WERI-Rb-1 (cell line): ENCODE measurements around the gene RYR2.

Experiments
- DNase-seq: peaks from one replicate; pipeline ENCODE4 v3.0.0-alpha.2; 2020
- H3K27ac ChIP-seq: fragments of 250-450 bp; sonication (Bioruptor Pico); 2 replicates; pipeline ENCODE4 v1.5.1; 2020; ENCODE audit warnings: mild to moderate bottlenecking, moderate library complexity
- H3K27me3 ChIP-seq: fragments of 250-450 bp; sonication (Bioruptor Pico); 2 replicates; pipeline ENCODE4 v1.5.1; 2021; ENCODE audit warnings: mild to moderate bottlenecking, low read depth, moderate library complexity; ENCODE audit not compliant: insufficient read depth, severe bottlenecking
- H3K36me3 ChIP-seq: fragments of 250-450 bp; sonication (Bioruptor Pico); 2 replicates; pipeline ENCODE4 v1.5.1; 2020; ENCODE audit warnings: mild to moderate bottlenecking, moderate library complexity
- H3K4me3 ChIP-seq: 2 replicates; pipeline ENCODE4 v1.5.1; 2011; ENCODE audit warnings: low read depth, mild to moderate bottlenecking, control low read depth, low read length
- H3K9me3 ChIP-seq: fragments of 250-450 bp; sonication (Bioruptor Pico); 2 replicates; pipeline ENCODE4 v1.5.1; 2021; ENCODE audit warnings: mild to moderate bottlenecking, moderate library complexity; ENCODE audit not compliant: severe bottlenecking
- TF ChIP-seq, protein P1 (sequence below): IDR thresholded peaks from 2 replicates; pipeline ENCODE4 v1.5.1; 2011; ENCODE audit warnings: low read depth, mild to moderate bottlenecking, control low read depth, inconsistent platforms, low read length

Gene RYR2

DNA sequence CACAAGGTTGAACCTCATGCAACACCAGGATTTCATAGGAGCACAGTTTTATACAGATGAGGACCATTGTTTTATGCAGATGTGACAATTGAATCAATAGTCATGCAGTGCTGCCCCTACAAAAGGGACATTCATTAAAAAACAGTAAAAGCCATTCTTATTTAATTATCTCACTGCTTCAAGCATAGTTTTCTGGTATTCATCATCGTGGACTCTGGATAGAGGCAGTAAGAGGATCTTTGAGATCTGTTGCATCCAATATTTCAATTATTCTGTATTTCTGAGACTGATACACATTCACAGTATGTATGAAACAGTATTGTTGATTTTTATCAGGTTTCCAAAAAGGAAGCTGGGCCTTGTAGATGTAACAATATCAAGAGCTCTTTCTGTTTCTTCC lies 237.6 kb downstream of the RYR2 start:
- H3K36me3 ChIP-seq, result no peaks in the 10 kb centered on the region
- no peak overlapping the region for H3K27ac ChIP-seq
- no peak overlapping the region for H3K4me3 ChIP-seq
- H3K9me3 ChIP-seq, result no peaks in the 10 kb centered on the region
- TF ChIP-seq, protein P1, sequence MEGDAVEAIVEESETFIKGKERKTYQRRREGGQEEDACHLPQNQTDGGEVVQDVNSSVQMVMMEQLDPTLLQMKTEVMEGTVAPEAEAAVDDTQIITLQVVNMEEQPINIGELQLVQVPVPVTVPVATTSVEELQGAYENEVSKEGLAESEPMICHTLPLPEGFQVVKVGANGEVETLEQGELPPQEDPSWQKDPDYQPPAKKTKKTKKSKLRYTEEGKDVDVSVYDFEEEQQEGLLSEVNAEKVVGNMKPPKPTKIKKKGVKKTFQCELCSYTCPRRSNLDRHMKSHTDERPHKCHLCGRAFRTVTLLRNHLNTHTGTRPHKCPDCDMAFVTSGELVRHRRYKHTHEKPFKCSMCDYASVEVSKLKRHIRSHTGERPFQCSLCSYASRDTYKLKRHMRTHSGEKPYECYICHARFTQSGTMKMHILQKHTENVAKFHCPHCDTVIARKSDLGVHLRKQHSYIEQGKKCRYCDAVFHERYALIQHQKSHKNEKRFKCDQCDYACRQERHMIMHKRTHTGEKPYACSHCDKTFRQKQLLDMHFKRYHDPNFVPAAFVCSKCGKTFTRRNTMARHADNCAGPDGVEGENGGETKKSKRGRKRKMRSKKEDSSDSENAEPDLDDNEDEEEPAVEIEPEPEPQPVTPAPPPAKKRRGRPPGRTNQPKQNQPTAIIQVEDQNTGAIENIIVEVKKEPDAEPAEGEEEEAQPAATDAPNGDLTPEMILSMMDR, result no peak
- no peak for DNase-seq
- H3K27me3 ChIP-seq, result no peaks in the 10 kb centered on the region

DNA sequence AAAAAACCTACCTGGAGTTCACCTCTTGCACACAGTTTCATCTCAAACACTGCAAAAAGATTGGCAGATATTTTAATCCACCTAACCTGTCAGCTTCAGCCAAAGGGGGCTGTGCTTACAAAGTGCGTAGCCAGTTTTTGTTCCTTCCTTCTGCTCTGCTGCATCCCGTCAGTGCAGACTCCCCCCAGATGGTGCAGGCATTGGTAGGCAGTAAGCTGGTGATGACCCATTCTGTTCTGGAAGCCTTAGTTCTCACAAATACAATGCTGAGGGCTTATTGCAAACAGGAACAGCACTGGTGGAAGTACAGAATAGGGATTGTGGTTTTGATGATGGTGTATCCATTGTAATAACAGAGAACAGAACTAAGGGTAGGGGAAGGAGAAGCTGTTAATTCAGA lies 239.5 kb downstream of the RYR2 start:
- Histone ChIP-seq H3K9me3 (no peaks in the 10 kb centered on the region), H3K27me3 (no peaks in the 10 kb centered on the region), H3K36me3 (no peaks in the 10 kb centered on the region), H3K4me3 (no peak overlapping the region), H3K27ac (no peak overlapping the region)
- no peak for DNase-seq
- TF ChIP-seq, protein P1, result no peak

DNA sequence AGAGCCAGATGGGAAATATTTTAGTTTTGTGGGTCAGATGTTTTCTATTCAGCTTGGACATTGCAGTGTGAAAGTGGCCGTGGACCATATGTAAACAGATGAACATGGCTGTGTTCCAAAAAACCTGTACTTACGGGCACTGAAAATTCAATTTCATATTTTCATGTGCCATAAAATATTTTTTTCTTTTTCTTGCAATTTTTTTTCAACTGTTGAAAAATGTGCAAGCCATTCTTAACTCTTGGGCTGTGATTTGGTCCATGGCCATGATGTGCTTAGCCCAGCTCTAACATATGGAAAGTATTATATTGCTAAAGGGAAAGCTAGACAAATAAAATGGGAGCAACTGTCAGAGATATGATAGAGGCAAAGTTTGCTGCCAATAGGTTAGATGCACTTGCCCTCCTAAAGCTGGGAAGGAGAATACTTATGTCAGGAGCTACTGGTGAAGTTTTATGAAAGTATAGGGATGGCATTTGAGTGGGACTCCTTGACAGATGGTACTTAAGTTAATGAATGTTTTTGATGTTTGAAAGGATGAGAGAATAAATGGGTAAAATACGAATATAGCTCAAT lies 240.3 kb downstream of the RYR2 start:
- TF ChIP-seq, protein P1, result no peak
- H3K9me3 ChIP-seq, result no peaks in the 10 kb centered on the region
- no peak overlapping the region for H3K4me3 ChIP-seq
- H3K27me3 ChIP-seq, result no peaks in the 10 kb centered on the region
- no peak overlapping the region for H3K27ac ChIP-seq
- DNase-seq, result no peak
- no peaks in the 10 kb centered on the region for H3K36me3 ChIP-seq

DNA sequence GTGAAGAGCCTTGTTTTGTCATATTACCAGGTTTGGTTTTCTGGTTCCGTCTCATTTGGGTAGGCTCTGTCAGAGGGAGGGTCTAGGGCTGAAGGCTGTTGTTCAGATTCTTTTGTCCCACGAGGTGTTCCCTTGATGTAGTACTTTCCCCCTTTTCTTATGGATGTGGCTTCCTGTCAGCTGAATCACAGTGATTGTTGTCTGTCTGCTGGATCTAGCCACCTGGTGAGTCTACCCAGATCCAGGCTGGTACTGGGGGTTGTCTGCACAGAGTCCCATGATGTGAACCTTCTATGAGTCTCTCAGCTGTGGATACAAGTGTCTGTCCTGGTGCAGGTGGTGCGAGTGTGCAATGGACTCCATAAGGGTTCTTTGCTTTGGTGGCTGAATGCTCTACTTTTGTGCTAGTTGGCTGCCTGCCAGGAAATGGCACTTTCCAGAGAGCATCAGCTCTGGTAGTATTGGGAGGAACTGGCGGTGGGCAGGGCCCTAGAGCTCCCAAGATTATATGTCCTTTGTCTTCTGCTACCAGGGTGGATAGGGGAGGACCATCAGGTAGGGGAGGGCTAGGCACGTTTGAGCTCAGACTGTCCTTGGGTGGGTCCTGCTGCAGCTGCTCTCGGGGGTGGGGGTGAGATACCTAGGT lies 246.0 kb downstream of the RYR2 start:
- TF ChIP-seq, protein P1, result no peak
- no peaks in the 10 kb centered on the region for H3K36me3 ChIP-seq
- H3K27me3 ChIP-seq, result no peaks in the 10 kb centered on the region
- H3K9me3 ChIP-seq, result no peaks in the 10 kb centered on the region
- DNase-seq, result no peak
- H3K27ac ChIP-seq, result no peak overlapping the region
- no peak overlapping the region for H3K4me3 ChIP-seq

DNA sequence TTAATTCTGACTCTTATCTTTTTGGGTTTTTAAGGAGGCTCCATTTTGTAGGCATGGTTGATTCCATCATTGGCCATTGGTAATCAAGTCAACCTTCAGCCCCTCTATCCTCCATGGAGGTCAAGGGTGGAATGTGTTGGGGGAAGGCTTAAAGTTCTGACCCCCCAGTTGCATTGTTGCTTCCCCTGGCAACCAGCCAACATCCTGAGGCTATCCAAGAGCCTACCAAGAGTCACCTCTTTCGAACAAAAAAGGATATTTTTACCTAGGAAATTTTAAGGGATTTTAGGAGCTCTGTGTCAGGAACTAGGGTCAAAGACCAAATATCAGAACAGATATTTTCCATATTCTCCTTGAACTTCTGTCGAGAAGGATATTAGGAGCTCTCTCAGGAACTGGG lies 251.8 kb downstream of the RYR2 start:
- Histone ChIP-seq H3K4me3 (no peak overlapping the region), H3K36me3 (no peaks in the 10 kb centered on the region), H3K27me3 (no peaks in the 10 kb centered on the region), H3K9me3 (no peaks in the 10 kb centered on the region), H3K27ac (no peak overlapping the region)
- TF ChIP-seq, protein P1, result no peak
- no peak for DNase-seq

DNA sequence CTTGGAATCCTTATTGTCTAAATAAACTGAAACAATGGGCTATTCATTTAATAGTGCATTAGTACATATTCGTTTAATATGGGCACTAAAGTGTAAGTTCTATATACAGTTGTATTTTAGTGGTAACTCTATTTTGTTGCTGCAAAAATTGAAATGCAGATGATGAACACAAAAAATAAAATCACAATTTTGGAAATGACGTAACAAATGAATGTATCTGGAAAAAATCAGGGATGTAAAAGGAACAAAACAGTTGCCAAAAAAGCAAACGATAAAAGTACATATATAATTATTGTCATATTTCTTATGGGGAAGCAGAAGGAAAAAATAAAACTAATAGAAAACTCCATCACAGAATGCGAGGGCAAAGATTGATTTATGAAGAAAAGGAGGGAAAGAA lies 254.9 kb downstream of the RYR2 start:
- Histone ChIP-seq H3K9me3 (no peaks in the 10 kb centered on the region), H3K36me3 (no peaks in the 10 kb centered on the region), H3K27me3 (no peaks in the 10 kb centered on the region), H3K4me3 (no peak overlapping the region), H3K27ac (no peak overlapping the region)
- no peak for DNase-seq
- TF ChIP-seq, protein P1, result no peak
